ENCODE data around the gene FUBP3.
A peak's percentile ranks its signal among the peaks of the same experiment; 100 is the strongest.

The FUBP3 gene

DNA sequence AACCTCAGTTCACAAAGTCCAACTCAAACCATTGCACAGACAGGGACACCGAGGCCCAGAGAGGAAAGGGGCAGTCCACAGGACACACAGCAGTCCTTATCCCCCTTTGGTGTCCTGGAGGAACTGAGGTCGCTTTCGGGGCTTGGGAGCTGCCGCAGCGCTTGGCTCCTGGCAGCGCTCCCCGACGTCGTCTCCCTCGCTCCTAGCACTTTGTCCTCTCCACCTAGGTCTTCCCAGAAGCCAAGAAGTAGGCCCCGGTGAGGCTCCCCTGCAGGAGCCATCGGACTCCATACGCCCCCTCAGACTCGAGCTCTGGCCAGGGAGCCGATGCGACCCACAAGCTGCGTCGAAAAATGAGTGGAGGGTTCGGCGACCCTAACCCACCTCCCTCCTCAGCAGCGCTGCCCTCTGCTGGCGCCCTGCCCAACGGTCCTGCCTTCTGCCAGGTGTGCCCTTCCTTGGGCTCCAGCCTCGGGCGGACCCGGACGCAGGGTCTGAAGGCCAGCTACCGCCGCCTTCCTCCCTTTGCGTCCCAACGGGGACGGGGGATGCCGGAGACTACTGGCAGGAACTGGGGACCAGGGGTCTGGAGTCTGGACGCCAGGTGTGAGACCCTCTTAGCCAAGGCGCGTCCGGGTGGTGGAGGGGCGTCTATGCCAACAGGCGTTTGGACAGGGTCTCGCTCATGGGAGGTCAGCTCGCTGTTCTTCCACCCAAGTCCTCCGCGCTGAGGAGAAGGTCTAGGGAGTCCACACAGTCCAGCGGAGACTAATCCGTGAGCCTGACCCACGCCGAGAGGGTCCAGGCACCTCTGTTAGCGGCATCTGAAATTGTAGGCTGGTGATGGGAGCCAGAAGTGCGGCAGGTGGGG lies 83.0 kb downstream of the FUBP3 start:
- DNase-seq (ENCODE audit: low read depth), result no peak

DNA sequence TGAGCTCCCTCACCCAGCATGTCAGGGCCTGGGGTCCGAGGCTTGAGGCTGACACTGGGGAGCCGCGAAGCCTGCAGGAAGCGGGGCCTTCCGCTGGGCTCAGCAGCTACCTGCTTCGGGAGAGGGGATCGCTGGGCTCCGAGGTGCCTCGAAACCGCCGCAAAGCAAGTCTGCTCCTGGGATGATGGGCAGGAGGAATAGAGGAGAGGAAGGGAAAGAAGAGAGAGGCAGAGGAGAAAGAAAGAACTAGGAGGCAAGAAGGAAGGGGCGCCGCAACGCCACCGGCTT lies 83.5 kb downstream of the FUBP3 start:
- DNase-seq (ENCODE audit: low read depth), result no peak

DNA sequence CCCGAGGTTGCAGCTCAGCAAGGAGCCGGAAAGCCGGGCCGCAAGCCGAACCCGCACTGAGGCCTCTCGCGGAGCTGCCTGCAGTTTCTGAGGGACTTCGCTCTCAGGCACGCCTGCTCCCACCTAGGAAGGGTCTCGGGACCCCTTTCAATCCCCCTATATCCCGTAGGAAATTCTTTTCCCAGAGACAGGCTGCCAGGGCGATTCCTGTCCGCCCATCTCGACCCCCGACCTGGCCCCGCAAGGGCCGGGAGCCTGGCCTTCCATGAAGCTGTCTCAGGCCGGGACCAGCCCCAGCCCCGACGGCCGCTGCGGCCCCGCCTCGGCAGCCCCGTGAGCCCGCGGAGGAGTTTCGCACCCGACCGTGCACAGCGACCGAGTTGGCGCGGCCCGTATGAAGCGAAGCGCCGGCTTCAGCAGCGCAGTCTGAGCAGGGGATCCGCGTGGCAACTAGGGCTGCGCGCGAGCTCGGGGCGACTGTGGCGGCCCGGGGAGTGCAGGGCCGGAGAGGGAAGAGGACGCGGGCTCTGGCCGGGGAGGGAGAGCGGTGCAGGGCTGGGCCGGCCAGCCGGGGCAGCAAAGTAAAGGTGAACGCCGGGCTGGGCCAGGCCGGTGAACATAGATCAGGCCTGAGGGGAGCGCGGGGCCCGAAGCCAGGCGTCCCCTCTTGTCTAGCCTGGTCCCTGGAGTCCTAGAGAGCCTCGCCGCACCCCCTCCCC lies 84.0 kb downstream of the FUBP3 start:
- no peak for DNase-seq (ENCODE audit: low read depth)

DNA sequence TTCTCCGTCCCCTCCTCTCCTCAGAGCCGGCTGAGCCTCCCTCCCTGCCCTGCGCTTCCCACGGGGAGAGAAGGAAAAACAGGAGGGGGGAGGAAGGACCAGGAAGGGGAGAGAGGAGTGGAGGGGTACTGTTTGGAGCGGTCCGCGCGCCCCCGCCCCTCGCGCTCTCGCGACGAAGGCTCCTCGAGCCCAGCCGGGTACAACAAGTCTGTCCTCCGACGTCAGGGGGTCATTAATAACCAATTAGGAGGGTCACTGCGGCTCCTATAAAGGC lies 84.5 kb downstream of the FUBP3 start:
- DNase-seq (ENCODE audit: low read depth), result no peak

DNA sequence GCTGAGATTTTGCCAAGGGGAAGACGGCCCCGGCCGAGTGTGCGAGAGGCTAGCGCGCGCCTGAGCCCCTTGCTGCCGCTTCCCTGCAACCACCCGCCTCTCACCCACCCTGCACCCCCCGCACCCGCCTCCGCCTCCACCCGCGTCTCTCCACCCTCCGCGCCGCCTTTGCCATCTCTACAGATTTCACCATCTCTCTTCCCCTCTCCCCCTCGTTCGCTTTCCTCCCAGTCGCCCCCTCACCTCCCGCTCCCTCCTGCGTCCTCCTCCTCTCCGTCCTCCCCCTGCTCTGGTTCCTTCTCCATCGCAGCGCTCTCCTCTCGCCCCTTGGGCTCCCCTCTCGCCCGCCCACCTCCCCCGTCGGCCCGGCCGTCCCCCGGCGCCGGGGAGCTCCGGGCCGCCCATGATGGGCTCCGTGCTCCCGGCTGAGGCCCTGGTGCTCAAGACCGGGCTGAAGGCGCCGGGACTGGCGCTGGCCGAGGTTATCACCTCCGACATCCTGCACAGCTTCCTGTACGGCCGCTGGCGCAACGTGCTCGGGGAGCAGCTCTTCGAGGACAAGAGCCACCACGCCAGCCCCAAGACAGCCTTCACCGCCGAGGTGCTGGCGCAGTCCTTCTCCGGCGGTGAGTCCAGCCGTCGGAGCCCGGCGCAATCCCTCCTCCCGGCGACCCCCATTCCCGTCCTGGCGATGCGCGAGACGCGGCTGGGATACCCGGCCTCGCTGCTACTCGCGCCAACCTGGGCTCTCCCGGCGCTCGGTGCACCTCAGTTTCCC lies 85.1 kb downstream of the FUBP3 start, which contains the start of gene PRDM12:
PRDM12 (plus strand) TSS at position 344 of the 778 bp plus-strand sequence; CDS start at position 404, 60 bp downstream.
- no peak for DNase-seq (ENCODE audit: low read depth)

DNA sequence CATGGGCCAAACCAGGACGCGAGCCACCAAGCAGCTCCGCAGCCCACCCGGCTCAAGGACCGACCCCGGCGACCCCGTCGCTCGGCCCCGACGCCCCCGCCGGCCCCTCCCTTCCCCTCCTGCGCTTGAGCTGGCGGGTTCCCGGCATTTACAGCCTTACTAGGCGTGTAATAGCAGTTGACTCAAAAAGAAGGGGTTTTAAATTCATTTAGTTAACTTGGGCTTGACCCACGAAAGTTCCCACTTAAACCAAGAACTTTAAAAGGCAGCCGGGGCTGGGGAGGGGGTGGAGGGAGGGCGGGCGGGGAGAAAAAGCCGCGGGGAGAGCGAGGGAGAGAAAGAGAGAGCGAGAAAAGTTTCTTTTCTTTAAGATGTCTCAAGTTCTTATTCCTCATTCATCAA lies 85.7 kb downstream of the FUBP3 start:
- DNase-seq (ENCODE audit: low read depth), result no peak

DNA sequence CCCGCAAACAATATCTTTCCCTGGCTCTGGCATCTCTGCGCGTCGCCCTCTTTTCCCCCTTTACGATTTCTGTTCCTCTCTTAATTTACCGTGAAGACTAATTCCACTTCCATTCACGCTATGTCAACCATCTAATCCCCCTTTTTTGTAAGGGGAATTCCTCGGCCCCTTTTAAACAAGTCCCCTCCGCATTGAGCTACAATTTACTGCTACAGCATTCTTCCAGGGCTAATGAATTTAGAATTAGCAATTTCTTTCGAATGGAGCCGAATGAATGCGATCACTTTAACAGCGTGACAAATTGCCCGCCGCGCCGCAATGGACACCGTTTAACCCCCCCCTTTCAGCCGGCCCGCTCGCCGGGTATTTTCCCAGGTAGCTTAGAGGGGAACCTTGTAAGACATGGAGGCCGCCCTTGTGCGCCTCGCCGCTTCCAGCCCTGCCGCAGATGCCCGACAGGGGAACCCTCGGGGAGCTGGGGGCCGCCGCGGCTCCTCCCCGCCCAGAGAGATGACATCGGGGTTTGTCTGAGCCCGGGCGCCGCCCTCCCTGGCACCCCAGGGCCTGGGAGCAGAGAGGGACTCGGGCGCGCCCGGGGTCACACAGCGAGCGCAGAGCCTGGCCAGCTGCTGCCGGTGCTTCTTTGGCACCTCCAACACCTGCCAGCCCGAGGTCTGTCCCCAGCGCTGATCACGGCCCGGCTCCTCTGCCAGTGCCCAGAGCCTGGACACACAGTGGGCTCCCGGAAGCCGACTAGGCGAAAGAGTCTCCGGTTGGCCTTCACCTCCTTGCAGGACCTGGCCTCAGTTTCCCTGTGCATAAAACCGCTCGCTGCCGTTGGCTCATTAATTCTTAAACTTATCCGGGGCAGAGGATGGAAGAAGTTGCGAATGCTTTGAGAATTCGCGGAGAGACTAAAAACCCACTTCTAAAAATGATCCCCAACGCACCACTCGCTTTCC lies 86.3 kb downstream of the FUBP3 start:
- DNase-seq (ENCODE audit: low read depth), result no peak

DNA sequence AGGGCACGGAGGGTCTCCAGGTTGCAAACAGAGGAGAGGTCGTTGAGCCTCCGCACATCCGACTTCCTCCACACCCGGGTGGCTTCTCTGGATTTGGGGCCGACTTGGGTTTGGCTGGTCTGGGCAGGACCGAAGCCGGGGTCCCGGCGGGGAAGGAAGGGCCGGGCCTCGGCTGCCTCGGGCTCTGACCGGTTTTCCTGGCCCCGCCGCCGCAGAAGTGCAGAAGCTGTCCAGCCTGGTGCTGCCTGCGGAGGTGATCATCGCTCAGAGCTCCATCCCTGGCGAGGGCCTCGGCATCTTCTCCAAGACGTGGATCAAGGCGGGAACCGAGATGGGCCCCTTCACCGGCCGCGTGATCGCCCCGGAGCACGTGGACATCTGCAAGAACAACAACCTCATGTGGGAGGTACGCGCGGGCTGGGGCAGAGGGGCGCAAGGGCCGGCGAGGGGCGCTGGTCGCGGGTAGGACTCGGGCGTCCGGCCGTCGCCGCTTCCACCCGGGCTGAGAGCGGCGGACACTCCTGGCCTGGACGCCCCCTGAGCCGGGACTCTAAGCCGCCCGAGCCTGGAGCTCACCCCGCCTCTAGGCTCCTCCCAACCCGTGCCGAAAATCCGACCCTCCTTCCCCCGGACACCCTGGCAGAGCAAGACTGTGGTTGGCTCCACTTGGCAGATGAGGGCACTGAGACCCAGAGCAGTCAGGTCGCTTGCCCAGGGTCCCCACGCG lies 87.2 kb downstream of the FUBP3 start:
- no peak for DNase-seq (ENCODE audit: low read depth)

DNA sequence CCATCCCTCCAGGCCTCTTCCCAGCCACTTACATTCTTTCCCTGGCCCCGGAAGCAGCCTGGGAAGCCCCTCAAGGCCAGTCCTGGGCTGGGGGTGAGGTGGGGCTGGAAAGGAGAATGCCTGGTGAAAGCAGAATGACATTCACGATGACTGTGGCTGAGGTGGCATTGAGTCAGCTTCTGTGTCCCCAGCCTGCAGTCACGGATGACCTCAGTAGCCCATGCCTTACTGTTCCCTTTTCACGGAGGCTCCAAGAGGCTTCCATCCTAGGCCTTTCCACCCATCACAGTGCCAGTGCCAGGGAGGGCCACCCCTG lies 87.7 kb downstream of the FUBP3 start:
- DNase-seq (ENCODE audit: low read depth), result no peak

DNA sequence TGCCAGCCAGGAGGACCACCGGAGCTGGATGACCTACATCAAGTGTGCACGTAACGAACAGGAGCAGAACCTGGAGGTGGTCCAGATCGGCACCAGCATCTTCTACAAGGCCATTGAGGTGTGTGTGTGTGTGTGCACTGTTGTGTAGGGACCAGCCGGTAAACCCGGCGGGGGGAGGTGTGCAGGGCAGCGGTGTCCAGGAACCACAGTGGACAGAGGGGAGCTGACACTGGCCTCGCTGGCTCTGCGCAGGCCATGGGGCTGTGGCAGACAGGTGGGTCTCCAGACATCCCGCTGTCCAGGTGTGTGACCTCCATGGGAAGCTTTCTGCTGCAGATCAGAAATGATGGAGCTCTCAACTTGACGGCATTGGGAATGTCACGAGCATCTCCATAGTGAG lies 88.8 kb downstream of the FUBP3 start:
- DNase-seq (ENCODE audit: low read depth), result no peak

DNA sequence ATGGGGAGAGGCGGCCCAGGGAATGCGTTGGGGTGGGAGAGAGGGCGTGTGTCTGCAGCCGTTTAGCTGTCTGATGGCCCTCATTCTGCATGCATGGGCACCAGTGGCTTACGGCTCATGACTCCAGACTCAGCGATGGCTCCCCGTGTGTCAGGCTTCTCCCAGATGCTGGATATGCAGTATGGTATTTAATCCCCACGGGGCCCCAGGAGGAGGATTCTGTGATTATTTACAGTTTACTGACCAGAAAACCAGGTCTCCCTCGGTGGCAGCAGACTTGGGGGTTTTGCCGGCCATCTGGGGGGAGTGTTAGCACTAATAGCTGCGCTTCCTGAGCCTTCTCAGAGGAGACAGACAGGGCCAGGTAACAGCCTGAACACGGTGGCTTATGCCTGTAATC lies 89.3 kb downstream of the FUBP3 start:
- DNase-seq (ENCODE audit: low read depth), result no peak

DNA sequence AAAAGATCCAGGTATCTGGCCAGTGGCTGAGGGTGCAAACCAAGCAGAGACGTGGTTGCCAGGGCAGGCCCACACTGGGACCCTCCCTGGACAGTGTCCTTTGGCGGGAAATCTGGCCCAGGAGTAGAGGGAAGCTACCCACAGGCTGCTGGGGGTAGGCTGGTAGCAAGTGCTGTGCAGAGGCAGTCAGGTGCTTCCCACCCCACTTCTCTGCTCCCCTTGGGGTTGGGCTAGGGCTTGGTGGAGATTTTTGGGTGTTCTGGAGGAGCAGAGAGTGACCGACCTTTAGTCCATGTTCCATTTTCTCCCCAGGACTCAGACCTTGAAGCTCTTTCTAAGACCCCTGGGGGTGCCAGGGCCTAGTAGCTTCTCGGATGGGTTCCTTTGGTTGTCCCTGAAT lies 90.6 kb downstream of the FUBP3 start:
- DNase-seq (ENCODE audit: low read depth), result no peak

DNA sequence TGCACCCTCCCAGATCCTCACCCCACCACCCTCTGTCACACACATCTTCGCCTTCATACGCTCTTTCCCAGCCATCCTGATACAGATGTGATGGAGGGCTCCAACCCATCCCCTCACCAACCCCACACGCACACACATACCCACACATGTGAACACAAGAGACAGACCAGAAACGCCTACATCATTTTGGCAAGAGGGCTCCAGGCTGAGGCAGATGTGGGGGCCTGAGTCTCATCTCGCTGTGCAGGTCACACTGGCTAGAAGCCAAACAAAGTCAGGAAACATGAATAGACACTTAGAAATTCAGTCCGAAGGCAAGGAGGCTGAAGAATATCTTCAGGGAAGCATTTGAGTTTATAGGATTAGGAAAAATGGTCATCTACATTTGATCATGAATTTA lies 91.3 kb downstream of the FUBP3 start:
- DNase-seq (ENCODE audit: low read depth), result no peak

DNA sequence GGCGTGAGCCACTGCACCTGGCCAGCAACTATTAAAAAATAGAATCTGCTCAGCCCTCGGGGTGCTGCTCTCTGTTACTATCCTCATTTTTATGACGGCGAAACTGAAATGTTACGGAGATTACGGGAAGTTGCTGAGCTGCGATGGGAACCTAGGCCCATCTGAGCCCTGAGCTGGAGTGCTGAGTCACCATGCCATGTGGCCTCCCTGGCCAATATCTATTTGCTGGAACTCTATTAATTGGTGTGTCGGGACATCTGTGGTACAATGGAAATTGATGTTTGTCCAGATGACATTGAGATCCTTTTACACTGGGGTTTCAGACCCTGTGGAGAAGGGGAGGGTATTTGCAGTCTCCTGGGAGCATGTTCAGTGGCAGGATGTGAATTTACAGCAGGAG lies 93.1 kb downstream of the FUBP3 start:
- DNase-seq (ENCODE audit: low read depth), result no peak

DNA sequence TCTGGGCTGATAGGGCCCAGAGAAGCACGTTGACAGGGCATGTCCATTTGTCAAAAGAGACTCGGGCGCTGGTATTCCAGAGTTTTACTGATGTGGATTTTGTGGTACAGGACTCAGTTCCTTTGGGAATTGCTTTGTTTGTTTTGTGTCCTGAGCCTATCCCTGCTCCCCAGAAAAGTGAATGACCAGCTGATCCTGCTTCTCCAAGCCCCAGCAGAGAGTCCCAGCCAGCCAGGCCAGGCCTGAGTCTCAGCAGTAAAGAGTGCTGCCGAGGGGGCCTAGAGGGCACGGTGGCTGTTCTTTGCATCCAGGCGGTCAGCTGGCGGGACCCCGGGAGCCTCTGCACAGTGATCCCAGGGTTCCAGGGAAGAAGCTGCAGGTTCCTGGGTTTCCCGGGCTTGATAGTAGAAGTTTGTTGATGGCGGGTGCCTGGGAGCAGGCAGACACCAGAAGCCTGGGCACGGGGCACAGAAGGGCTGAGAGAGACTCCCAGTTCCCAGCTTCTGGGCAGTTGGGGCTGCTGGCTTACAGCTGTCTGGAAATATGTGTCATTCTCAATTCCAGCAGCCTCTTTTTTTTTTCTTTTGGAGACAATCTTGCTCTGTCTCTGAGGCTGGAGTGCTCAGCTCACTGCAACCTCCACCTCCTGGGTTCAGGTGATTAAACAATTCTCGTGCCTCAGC lies 93.7 kb downstream of the FUBP3 start:
- DNase-seq (ENCODE audit: low read depth), result no peak

DNA sequence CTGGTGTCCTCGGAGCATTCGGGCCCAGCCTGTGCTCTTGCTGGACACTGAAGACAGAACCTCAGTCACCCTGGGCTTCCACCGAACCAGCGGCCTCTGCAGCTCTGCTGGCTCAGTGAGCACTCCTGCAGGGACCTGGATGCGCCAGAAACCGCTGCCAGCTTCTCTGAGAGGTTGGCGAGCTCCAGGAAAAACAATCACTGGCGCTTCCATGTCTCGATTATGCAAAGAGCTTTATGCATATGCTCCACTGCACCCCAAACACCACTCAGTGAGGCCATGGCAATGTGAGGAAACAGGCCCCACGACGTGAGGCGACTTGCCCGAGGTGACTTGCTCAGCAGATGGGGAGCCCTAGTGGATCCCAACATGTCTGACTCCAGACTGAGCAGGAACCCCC lies 96.0 kb downstream of the FUBP3 start:
- no peak for DNase-seq (ENCODE audit: low read depth)

DNA sequence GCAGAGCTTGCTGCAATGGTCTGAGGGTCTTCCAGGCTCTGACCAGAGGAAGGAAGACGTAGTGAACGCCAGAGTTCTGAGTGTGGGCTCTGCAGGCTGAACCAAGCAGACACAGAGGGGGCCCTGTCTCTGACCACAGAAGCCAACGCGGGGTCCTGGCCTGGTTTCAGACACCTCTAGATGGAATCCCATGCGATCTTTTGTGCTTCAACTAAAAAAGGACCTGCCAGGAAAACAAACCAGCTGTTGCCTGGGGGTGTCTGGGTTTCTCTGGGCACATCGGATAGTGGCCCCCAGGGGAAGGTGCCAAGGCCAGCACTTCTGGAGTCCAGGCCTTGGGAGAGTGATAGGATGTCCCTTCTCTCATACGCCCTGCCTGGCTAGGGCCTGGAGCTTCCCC lies 97.9 kb downstream of the FUBP3 start:
- no peak for DNase-seq (ENCODE audit: low read depth)

DNA sequence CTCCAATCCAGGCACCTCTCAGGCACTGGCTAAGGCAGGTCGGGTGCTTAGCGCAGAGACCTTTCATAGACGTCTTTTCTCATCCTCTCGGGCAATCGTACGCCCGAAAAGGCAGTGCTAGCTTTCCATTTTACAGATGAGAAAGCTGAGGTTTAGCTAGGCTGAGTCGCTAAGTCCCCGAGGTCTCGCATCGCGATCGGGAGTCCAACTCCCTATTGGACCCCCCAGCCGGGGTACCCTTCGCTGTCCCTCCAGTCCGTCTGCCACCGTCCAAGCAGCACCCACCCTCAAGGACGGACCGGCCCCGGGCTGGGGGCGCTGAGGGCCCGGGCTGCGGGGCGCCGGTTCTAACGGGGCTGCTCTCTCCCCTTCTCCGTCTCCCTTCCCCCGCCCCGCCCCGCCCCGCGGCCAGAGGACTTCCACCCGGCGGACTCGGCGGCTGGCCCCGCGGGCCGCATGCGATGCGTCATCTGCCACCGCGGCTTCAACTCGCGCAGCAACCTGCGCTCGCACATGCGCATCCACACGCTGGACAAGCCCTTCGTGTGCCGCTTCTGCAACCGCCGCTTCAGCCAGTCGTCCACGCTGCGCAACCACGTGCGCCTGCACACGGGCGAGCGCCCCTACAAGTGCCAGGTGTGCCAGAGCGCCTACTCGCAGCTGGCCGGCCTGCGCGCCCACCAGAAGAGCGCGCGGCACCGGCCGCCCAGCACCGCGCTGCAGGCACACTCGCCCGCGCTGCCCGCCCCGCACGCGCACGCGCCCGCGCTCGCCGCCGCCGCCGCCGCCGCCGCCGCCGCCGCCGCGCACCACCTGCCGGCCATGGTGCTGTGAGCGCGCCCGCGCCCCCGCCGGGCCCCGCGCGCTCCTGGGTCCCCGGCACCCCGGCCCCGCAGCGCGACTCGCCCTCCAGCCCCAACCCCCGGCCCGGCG lies 101.7 kb downstream of the FUBP3 start:
- peak; percentile 53 for DNase-seq (ENCODE audit: low read depth)

DNA sequence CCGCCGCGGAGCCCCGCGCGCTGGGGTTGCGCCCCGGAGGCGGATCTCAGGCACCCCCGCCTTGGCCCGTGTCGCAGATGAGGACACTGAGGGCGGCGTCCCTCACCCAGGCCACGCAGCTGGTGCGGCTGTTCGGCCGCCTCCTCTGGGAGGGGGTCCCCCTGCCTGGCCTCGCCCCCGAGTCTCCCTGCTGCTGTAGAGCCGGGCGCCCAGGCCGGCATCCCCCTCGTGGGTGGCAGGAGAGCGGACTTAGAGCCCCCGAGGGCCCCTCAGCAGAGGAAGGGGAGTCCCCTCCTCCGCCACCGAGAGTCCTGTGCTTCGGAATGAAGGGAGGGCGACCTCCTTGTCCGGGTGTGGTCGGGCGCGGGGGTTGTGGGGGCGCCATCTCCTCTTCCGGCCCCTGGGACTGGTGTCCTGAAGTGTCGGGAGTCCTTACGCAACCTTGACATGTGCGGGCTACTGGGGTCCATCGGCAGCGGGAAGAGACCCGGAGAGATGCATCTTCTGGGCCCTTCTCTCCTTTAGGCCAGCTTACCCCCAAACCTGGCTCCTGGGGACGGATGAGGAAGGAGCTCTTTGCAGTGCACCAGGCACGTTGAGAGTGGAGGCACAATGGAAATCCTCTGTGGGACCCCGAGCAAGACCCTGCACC lies 102.5 kb downstream of the FUBP3 start:
- DNase-seq (ENCODE audit: low read depth), result no peak
